ENCODE data around the gene TINAG.
"Not testable (repeated sequence)": the region's sequence is repeated elsewhere in the genome, so short reads cannot be mapped to it uniquely, and the experiment has no call there.

Gene TINAG

DNA sequence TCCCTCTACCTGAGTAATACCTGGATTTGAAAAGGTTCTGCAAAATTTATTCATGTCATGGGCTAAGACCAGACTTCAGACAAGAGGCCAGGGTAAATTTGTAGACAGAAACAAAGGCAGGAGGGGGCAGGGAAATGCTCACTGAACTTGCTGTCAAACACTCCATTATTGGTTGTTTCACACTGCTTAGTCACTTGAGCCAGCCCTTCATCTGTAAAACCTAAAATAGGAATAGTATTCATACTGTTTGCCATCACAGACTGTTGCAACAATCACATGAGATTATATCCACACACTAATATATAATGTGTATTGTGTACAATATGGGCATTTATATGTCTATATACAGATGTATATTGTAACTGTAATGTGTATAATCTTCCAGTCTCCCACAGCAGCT lies 6.5 kb upstream of the TINAG start:
- no peak overlapping the region for H3K27ac ChIP-seq
- DNase-seq (ENCODE audit: low read depth, low spot score), result no peak

DNA sequence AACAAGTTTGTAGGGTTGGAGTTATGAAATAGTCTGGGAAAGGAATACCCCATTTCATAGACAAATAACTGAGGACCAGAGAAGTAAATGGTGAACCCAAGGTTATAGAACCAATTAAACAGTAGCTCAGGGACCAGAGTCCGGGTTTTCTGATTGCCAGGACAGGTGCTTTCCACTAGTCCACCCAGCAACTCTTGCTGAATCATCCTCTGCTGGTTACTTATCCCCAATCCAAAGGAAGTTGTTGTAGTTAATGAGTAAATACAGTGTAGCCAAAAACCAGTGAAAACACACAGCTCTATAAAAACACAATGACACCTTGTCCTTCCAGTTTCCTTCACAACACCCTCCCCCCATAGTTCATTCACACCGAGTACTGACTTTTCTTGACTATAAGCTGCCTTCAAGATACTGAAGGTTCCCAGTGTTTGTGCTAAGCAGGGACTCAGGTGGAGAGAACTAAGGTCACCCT lies 766 bp upstream of the TINAG start:
- no peak overlapping the region for H3K27ac ChIP-seq
- DNase-seq (ENCODE audit: low read depth, low spot score), result no peak

DNA sequence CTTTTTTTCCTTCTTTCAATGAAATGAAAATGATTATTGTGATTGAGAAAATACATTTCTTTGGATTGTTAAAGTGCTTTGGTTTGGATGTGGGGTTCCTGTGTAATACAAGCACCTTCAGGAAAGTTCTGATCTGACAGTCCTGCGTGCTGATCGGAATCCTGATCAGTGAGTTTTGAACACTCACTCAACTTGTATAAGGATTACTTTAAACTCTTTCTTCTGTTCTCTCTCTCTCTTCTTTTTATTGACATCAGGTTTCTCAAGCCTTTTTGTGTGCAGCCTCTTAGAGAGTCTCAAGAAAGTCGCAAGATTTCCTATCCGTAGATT lies 710 bp downstream of the TINAG start:
- DNase-seq (ENCODE audit: low read depth, low spot score), result no peak
- no peak overlapping the region for H3K27ac ChIP-seq

DNA sequence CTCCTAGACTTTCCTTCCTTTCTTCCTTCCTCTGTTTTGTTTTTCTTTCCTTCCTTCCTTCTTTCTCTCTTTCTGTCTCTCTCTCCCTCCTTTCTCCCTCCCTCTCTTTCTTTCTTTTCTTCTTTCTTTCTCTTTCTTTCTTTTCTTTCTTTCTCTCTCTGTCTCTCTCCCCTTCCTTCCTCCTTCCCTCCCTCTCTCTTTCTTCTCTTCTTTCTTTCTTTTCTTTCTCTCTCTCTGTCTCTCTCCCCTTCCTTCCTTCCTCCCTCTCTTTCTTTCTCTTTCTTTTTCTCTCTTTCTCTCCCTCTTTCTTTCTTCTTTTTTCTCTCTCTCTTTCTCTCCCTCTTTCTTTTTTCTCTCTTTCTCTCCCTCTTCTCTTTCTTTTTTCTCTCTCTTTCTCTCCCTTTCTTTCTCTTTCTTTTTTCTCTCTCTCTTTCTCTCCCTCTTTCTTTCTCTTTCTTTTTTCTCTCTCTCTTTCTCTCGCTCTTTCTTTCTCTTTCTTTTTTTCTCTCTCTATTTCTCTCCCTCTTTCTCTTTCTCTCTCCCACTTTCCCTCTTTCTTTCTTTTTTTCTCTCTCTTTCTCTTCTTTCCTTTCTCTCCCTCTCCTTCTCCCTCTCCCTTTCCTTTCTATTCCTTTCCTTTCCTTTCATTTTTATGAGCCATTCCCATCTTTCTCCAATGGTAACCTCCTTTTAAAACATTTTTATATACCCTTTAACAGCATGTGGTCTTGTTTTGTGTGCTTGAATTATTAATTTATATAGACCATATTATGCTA lies 2.3 kb downstream of the TINAG start:
- DNase-seq (ENCODE audit: low read depth, low spot score), result no peak
- H3K27ac ChIP-seq, result no peak overlapping the region

DNA sequence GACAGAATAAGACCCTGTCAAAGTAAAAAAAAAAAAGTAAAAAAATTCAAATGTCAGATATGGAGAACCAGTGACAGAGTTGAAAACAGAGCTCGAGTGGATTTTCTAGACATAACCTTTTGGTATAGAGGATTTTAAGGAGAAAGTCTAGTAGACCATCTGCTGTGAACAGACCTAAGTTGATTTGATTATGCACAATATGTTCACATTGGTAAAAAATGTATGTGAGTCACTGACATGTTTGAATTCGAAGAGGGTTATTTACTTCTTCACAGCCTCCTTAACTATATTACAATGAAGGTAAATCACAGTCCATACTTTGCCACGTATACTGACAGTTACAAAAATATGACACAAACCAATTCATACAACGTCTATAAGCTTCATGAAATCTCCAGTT lies 7.4 kb downstream of the TINAG start:
- no peak for DNase-seq (ENCODE audit: low read depth, low spot score)
- no peak overlapping the region for H3K27ac ChIP-seq

DNA sequence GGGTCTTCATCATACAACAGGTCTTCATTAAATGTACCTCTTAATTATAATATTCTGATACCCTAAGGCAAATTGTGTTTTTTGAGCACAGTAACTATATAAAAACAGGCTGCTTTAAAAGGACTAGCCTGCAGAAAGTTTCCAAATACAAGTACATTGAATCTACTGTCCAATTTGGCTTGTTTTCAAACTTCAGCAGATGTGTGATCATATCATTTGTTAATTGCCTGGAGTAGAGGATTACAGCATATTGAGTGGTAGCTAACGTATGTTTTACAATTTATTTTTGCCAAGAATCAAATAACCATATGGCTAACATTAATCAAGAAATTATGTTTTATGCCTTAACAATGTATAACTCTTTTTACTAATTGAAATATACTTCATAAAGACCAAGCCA lies 12.6 kb downstream of the TINAG start:
- DNase-seq (ENCODE audit: low read depth, low spot score), result no peak
- H3K27ac ChIP-seq, result no peak overlapping the region

DNA sequence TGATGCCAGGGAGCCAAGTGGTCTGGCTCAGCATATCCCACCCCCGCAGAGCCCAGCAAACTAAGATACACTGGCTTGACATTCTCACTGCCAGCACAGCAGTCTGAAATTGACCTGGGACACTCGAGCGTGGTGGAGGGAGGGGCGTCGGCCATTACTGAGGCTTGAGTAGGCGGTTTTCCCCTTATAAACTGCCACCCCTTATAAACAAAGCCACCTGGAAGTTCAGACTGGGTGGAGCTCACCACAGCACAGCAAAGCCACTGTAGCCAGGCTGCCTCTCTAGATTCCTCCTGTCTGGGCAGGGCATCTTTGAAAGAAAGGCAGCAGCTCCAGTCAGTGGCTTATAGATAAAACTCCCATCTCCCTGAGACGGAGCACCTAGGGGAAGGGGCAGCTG lies 19.4 kb downstream of the TINAG start:
- no peak for DNase-seq (ENCODE audit: low read depth, low spot score)
- no peak overlapping the region for H3K27ac ChIP-seq

DNA sequence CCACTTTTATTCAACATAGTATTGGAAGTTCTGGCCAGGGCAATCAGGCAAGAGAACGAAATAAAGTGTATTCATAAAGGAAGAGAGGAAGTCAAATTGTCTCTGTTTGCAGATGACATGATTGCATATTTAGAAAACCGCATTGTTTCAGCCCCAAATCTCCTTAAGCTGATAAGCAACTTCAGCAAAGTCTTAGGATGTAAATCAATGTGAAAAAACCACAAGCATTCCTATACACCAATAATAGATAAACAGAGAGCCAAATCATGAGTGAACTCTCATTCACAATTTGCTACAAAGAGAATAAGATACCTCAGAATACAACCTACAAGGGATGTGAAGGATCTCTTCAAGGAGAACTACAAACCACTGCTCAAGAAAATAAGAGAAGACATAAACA lies 23.3 kb downstream of the TINAG start:
- DNase-seq (ENCODE audit: low read depth, low spot score); H3K27ac ChIP-seq: not testable (repeated sequence)

DNA sequence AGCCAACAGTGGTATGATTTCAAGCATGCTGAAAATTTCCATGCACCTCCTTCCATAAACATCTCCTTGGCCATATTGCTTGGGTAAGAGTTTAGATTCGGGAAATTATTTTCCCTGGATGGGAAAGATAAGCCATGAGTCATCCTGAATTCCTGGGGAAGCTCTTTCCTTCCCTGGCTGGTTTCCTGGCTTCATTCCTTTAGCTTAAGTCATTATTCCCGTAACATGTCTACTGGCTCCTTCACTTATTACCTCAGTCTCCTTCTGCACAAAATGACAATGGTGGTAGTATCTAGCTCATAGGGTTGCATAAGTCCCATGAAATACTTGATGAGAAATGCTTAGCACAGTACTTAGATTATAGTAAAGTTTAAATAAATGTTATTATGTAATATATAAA lies 27.6 kb downstream of the TINAG start:
- H3K27ac ChIP-seq, result peak overlapping the region; percentile 37
- peak; percentile 65 for DNase-seq (ENCODE audit: low read depth, low spot score)

DNA sequence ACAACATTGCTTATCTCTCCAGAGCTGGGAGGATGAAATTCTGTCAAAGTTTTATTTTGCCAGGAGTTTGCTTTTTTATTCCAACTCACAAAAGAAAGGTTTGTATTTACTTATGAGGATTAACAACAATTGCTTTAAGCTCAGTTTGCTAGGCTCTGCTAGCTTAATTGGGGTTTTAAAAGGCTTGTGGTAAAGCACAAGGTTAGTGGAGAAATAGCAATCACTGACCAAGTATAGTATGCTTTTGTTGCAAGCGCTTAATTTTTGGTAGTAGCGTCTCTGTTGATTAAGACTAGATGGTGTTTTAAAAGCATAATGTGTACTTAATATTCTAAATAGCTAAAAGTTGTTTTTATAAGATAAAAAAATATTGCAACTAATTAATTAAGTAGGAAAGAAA lies 45.7 kb downstream of the TINAG start:
- H3K27ac ChIP-seq, result no peak overlapping the region

DNA sequence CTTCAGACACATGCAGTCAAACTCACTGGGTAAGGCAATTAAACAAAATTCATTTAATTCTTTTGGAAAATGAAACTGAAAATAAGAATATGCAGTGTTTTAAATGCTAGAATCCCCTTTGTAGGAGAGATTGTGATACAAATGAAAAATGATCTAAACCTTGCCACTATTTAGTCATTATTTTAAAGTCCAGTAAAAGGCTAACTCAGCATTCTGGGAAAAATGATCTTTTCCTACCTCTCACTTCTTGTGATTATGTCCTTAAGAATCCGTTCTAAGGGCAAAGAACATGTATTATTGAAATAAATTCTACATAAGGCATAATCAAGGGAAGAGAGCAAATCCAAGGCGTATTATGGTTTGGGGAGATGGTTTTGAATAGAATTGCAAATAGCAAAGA lies 46.4 kb downstream of the TINAG start:
- H3K27ac ChIP-seq, result no peak overlapping the region
- no peak for DNase-seq (ENCODE audit: low read depth, low spot score)

More for the DNA sequence above, 45.7 kb downstream of the TINAG start:
- DNase-seq (ENCODE audit: low read depth, low spot score), result no peak

DNA sequence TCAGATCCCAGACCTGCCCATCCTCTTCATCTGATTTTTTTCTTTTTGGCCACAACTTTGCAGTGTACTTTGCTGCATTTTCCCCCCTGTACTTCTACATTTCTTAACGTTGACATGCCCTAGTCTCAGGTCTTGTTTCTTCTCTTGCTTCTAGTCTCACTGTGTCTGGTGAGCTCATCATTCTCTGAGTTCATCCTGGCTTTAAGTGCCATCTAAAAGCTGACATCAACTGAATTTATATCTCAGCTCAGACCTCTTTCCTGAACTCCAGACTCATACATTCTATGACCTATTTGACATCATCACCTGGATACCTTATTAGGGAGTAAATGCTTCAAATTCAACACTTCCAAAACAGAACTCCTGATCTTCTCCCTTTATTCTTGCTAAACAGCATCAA lies 48.9 kb downstream of the TINAG start:
- no peak overlapping the region for H3K27ac ChIP-seq

DNA sequence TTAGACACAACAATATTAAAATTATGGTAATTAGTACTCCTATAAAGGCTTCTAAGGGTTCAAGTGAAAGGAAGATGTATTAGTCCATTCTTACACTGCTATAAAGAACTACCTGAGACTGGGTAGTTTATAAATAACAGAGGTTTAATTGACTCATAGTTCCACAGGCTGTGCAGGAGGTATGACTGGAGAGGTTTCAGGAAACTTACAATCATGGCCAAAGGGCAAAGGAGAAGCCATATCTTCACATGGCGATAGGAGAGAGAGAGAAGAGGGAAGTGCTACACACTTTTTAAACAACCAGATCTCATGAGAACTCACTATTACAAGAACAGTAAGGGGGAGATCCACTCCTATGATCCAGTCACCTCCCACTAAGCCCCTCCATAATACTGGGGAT lies 52.9 kb downstream of the TINAG start:
- H3K27ac ChIP-seq, result peak overlapping the region; percentile 63
- no peak for DNase-seq (ENCODE audit: low read depth, low spot score)

More for the DNA sequence above, 48.9 kb downstream of the TINAG start:
- no peak for DNase-seq (ENCODE audit: low read depth, low spot score)

DNA sequence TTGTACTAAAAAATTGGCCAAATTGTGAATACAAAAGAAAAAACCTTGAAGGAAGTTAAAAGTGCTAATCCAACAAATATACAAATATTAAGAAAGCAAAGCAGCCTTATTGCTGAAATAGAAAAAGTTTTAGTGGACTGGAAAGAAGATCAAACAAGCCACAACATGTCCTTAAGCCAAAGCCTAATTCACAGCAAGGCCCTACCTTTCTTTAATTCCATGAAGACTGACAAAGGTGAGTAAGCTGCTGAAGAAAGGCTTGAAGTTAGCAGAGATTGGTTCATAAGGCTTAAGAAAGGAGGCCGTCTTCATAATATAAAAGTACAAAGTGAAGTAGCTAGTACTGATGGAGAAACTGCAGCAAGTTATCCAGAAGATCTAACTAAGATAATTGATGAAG lies 53.5 kb downstream of the TINAG start:
- DNase-seq (ENCODE audit: low read depth, low spot score), result peak; percentile 12
- peak overlapping the region; percentile 63 for H3K27ac ChIP-seq

DNA sequence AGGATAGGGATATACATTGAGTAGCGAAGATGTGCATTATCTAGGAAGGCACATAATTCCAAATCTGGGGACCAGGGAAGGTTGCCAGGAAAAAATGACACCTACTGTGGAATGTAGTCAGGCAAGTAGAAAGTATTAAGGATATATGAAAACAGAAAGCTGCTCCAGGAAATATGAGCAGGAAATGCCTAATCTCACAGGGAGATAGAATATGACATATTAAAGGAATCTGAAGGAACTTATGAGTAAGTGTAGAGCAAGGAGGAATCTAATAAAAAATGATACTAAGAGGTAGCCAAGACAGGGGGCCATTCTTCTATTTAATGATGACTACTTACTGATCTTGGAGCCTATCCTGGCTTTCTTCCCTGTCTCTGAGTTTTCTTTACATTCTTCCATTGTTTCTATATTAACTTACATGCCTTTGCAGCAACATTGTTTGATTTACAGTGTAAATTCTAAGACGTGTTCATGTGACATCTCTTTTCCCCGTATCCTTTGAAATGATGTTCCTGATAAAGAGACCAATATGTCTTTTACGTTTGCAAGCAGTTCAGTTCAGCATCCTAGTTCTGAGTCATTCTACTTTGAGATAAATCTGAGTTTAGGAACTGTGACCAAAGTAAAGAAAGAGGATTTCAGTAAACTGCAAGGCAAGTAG lies 58.6 kb downstream of the TINAG start:
- peak; percentile 8 for DNase-seq (ENCODE audit: low read depth, low spot score)
- peak overlapping the region; percentile 50 for H3K27ac ChIP-seq

DNA sequence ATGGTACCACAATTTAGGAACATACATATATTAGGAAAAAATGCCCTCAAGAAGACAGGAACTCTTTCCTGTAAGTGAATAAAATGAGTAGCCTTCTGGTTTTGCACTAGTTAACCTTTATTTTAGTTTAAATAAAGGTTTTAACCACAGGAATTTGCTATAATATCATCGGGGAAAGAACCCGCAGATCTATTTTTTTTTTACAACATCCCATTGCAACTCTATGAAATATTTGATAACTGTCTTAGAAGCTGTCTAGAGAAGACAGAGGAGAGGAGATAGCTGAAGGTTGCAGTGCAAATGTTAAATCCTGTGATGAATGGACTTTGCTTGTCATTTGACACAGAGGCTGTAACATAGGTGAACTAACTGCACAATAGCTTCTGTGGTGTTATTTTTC lies 69.5 kb downstream of the TINAG start:
- H3K27ac ChIP-seq, result no peak overlapping the region
- no peak for DNase-seq (ENCODE audit: low read depth, low spot score)

DNA sequence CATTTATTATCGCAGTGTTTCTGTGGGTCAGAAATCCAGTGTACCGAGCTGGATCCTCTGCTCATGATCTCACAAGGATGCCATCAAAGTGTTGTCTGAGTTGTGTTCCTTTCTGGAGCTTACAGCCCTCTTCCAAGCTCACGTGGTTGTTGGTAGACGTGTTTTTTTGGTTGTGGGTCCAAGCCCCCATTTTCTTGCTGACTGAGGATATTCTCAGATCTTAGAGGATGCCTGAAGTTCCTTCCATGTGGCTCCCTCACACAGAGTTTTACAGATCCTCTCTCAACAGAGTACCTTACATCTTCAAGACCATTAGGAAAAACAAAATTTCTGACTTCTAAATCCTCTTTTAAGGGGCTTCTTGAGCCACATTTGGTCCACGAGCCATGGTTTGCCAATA lies 78.1 kb downstream of the TINAG start:
- H3K27ac ChIP-seq, result no peak overlapping the region
- no peak for DNase-seq (ENCODE audit: low read depth, low spot score)

DNA sequence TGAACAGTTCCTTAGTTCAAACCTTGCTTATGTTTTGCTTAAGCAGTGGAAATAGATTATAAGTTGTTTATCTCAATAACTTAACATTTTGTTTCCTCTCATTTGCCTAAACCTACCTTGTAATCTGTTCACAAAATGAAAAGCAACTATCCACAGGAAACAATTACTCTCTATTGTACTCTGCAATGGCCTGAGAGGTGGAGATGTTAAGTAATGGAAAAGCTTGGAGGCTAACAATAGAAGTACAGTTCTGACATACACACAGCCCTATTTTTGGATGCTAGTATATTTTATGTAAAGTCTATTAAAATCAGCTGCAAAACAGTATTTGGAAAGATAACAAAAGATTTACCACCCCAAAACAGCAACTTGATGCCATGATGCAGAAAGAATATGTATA lies 82.1 kb downstream of the TINAG start:
- no peak for DNase-seq (ENCODE audit: low read depth, low spot score)
- H3K27ac ChIP-seq, result no peak overlapping the region

DNA sequence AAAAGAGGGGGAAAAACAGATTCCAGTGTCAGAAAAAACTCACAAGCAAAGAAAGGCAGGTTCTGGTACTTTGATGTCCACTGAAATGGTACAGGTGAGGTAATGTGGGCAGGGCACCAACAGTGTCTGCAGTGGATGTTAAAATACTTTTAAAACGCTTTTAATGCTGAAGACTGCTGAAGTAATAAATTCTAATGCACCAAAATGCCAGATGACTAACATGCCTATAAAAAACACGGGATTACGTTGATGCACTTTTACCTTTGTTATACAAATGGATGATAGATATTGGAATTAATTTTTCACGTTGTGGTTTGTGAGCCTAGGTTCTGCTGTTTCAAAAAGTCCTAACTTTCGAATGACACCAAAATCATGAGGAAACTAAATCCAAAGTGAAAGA lies 83.3 kb downstream of the TINAG start:
- no peak overlapping the region for H3K27ac ChIP-seq
- DNase-seq (ENCODE audit: low read depth, low spot score), result no peak

DNA sequence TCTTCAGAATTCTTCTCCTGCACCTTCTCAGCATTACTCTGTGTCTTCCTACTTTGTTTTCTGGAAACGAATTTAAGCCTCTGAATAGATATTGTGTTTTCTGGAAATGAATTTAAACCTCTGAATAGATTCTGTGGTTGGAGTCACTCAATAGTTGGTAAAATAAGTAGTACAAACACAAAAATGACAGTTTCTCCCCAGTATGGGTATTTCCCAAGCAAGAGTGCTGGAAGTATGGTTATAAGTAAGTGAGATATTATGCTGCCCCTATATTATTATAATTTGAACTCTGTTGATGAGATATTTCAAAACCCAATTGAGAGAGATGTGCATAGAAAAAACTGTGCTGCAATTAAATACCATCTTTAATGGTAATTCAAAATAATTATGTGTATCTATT lies 94.9 kb downstream of the TINAG start:
- DNase-seq (ENCODE audit: low read depth, low spot score), result no peak
- H3K27ac ChIP-seq, result no peak overlapping the region

DNA sequence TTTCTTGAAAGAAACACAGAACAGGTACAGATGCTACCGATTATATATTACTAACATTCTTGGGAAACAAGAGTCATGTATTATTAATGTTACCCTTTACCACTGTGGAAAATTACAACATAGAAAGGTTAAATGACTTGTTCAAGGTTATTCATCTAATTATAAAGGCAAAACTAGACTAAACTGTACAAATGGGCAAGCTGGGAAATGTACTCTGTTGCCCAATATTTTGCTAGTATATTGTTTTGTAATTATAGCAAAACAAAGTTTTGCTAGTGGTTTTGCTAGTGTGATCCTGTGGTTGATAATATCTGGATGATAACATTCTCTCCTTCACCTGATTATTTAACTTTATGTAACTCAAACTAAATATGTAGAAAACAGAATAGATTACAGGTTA lies 96.5 kb downstream of the TINAG start:
- H3K27ac ChIP-seq, result no peak overlapping the region
- no peak for DNase-seq (ENCODE audit: low read depth, low spot score)

DNA sequence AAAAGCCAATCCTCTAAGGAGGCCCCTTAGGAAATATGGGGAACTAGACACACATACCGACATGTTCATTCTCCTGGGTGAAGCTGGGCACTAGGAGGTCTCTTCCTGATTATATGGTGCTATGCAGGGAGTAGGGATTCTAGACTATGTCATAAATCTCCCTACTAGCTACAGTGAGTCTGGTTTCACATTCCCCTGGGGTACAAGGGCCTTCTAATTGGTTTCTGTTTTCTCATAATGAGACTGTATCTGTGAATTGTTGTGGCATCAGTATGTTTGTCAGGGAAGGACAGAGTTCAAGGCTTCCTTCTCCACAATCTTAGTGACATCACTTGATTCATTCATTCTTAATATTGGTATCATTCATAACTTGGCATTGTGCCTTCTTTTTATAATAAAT lies 103.5 kb downstream of the TINAG start:
- no peak overlapping the region for H3K27ac ChIP-seq
- no peak for DNase-seq (ENCODE audit: low read depth, low spot score)

Data from epithelial cell of prostate (primary cell).